Muscle layer of colon (tissue), 2 donors: Measurements from ENCODE around the gene ZBTB20.

ENCODE experiments used
- H3K27ac ChIP-seq: one replicate; pipeline ENCODE4 v1.7.0; 2013; ENCODE audit warnings: low read depth, mild to moderate bottlenecking, low read length, moderate library complexity
- H3K27me3 ChIP-seq, 2 donors: one replicate each; pipeline ENCODE4 v1.7.0; 2013; ENCODE audit warnings: low read length in 2 of 2, mild to moderate bottlenecking in 2 of 2; ENCODE audit not compliant: insufficient read depth in 2 of 2, control insufficient read depth in 1 of 2
- H3K36me3 ChIP-seq: one replicate; pipeline ENCODE4 v1.7.0; 2013; ENCODE audit warnings: mild to moderate bottlenecking, low read length; ENCODE audit not compliant: insufficient read depth
- H3K4me1 ChIP-seq: one replicate; pipeline ENCODE4 v1.7.0; 2013; ENCODE audit warnings: mild to moderate bottlenecking, low read length; ENCODE audit not compliant: insufficient read depth
- H3K4me3 ChIP-seq, 2 donors: one replicate each; pipeline ENCODE4 v1.7.0; 2013; ENCODE audit warnings: low read length in 2 of 2, low read depth in 1 of 2, mild to moderate bottlenecking in 1 of 2, moderate library complexity in 1 of 2
- H3K9ac ChIP-seq: one replicate; pipeline ENCODE4 v1.7.0; 2013; ENCODE audit warnings: low read length
- H3K9me3 ChIP-seq: one replicate; pipeline ENCODE4 v1.7.0; 2013; ENCODE audit warnings: mild to moderate bottlenecking, low read length
- donor health status: abdominal sarcoma.
- donor health status: Adenocarcinoma of cecum.

The ZBTB20 gene

GRCh38 chr3:114361391-114361790 is 785.7 kb downstream of the ZBTB20 start:
- no peaks in the 10 kb centered on the region for H3K27me3 ChIP-seq
- H3K9me3 ChIP-seq, result no peaks in the 10 kb centered on the region
- no peaks in the 10 kb centered on the region for H3K36me3 ChIP-seq
- no peak overlapping the region for H3K27ac ChIP-seq
- H3K4me1 ChIP-seq, result peaks cover 27% of the 10 kb centered on the region
- H3K9ac ChIP-seq, result no peak overlapping the region
- no peak overlapping the region for H3K4me3 ChIP-seq

- Histone ChIP-seq H3K4me3 (no peak overlapping the region), H3K27ac (no peak overlapping the region), H3K27me3 (no peaks in the 10 kb centered on the region), H3K9me3 (no peaks in the 10 kb centered on the region), H3K36me3 (peaks cover 3% of the 10 kb centered on the region), H3K4me1 (no peaks in the 10 kb centered on the region), H3K9ac (no peak overlapping the region)
These were observed 790.6 kb downstream of the ZBTB20 start for GRCh38 chr3:114356525-114356924.

- Histone ChIP-seq H3K36me3 (peaks cover 7% of the 10 kb centered on the region), H3K4me1 (no peaks in the 10 kb centered on the region), H3K9me3 (no peaks in the 10 kb centered on the region), H3K27me3 (no peaks in the 10 kb centered on the region), H3K27ac (no peak overlapping the region), H3K4me3 (no peak overlapping the region), H3K9ac (no peak overlapping the region)
These were observed 791.0 kb downstream of the ZBTB20 start for GRCh38 chr3:114356066-114356465.

- H3K9me3 ChIP-seq, result no peaks in the 10 kb centered on the region
- no peak overlapping the region for H3K9ac ChIP-seq
- H3K27ac ChIP-seq, result no peak overlapping the region
- H3K4me3 ChIP-seq, result no peak overlapping the region
- H3K27me3 ChIP-seq, result no peaks in the 10 kb centered on the region
- peaks cover 11% of the 10 kb centered on the region for H3K36me3 ChIP-seq
- no peaks in the 10 kb centered on the region for H3K4me1 ChIP-seq
These were observed 791.4 kb downstream of the ZBTB20 start for GRCh38 chr3:114355653-114356052.

- H3K4me3 ChIP-seq, result no peak overlapping the region
- H3K9ac ChIP-seq, result no peak overlapping the region
- no peaks in the 10 kb centered on the region for H3K4me1 ChIP-seq
- H3K9me3 ChIP-seq, result no peaks in the 10 kb centered on the region
- no peak overlapping the region for H3K27ac ChIP-seq
- peaks cover 27% of the 10 kb centered on the region for H3K36me3 ChIP-seq
- no peaks in the 10 kb centered on the region for H3K27me3 ChIP-seq
These were observed 795.3 kb downstream of the ZBTB20 start for GRCh38 chr3:114351822-114352145.

- no peak overlapping the region for H3K27ac ChIP-seq
These were observed 795.8 kb downstream of the ZBTB20 start for GRCh38 chr3:114351123-114351821.

GRCh38 chr3:114350690-114351089 is 796.4 kb downstream of the ZBTB20 start:
- H3K36me3 ChIP-seq, result peaks cover 27% of the 10 kb centered on the region
- no peak overlapping the region for H3K27ac ChIP-seq
- no peaks in the 10 kb centered on the region for H3K27me3 ChIP-seq
- no peak overlapping the region for H3K9ac ChIP-seq
- H3K4me3 ChIP-seq, result no peak overlapping the region
- H3K4me1 ChIP-seq, result no peaks in the 10 kb centered on the region
- H3K9me3 ChIP-seq, result no peaks in the 10 kb centered on the region

More at GRCh38 chr3:114351123-114351821, 795.8 kb downstream of the ZBTB20 start:
- no peaks in the 10 kb centered on the region for H3K27me3 ChIP-seq
- H3K9me3 ChIP-seq, result no peaks in the 10 kb centered on the region
- peaks cover 27% of the 10 kb centered on the region for H3K36me3 ChIP-seq
- H3K9ac ChIP-seq, result no peak overlapping the region
- H3K4me3 ChIP-seq, result no peak overlapping the region
- no peaks in the 10 kb centered on the region for H3K4me1 ChIP-seq

- no peaks in the 10 kb centered on the region for H3K9me3 ChIP-seq
- H3K9ac ChIP-seq, result no peak overlapping the region
- peaks cover 27% of the 10 kb centered on the region for H3K36me3 ChIP-seq
- H3K4me3 ChIP-seq, result no peak overlapping the region
- no peak overlapping the region for H3K27ac ChIP-seq
- H3K4me1 ChIP-seq, result no peaks in the 10 kb centered on the region
- no peaks in the 10 kb centered on the region for H3K27me3 ChIP-seq
These were observed 796.8 kb downstream of the ZBTB20 start for GRCh38 chr3:114350271-114350670.

GRCh38 chr3:114344492-114344891 is 802.6 kb downstream of the ZBTB20 start:
- Histone ChIP-seq H3K27me3 (no peaks in the 10 kb centered on the region), H3K9ac (no peak overlapping the region), H3K36me3 (peaks cover 4% of the 10 kb centered on the region), H3K9me3 (no peaks in the 10 kb centered on the region), H3K4me3 (no peak overlapping the region), H3K4me1 (no peaks in the 10 kb centered on the region), H3K27ac (no peak overlapping the region)

- Histone ChIP-seq H3K27me3 (no peaks in the 10 kb centered on the region), H3K9me3 (no peaks in the 10 kb centered on the region), H3K4me3 (no peak overlapping the region), H3K4me1 (no peaks in the 10 kb centered on the region), H3K9ac (no peak overlapping the region), H3K36me3 (peaks cover 10% of the 10 kb centered on the region), H3K27ac (no peak overlapping the region)
These were observed 808.3 kb downstream of the ZBTB20 start for GRCh38 chr3:114338651-114339357.

GRCh38 chr3:114336857-114337256 is 810.2 kb downstream of the ZBTB20 start:
- H3K27ac ChIP-seq, result no peak overlapping the region
- no peak overlapping the region for H3K4me3 ChIP-seq
- H3K4me1 ChIP-seq, result no peaks in the 10 kb centered on the region
- peaks cover 10% of the 10 kb centered on the region for H3K36me3 ChIP-seq
- H3K9ac ChIP-seq, result no peak overlapping the region
- no peaks in the 10 kb centered on the region for H3K9me3 ChIP-seq
- H3K27me3 ChIP-seq, result no peaks in the 10 kb centered on the region
